HepG2 (cell line): Measurements from ENCODE around the gene MTR. TPM values are rescaled to one million over a fixed set of nuclear protein-coding genes. Genes with fewer than 3 reads are reported as not detected.

ENCODE experiments used
- ATAC-seq: fragments of 200-7000 bp; cut with Tn5 transposase; 3 replicates; pipeline ENCODE4 v1.9.1; 2020; ENCODE audit warnings: mild to moderate bottlenecking, moderate library complexity
- BruUV-seq: library from RNA; stranded (reverse); fragments of 400-500 nt; replicated peaks from 2 replicates; lab custom pipeline; 2021; lab: Mats Ljungman, UMichigan
- CTCF ChIA-PET: fragments of 300-600 bp; formaldehyde crosslinking; extraction: SDS; loops from one replicate; lab custom pipeline; 2021; ENCODE audit warnings: low total read pairs, inconsistent platforms, low intra/inter-chr PET ratio; lab: Yijun Ruan, JAX
- POLR2A ChIA-PET: fragments of 350-600 bp; sonication (Branson Sonifier 250); formaldehyde crosslinking; loops from one replicate; lab custom pipeline; 2020; ENCODE audit warnings: antibody characterized with exemption, inconsistent platforms; lab: Yijun Ruan, JAX
- DNase-seq: peaks from one replicate; pipeline ENCODE4 v3.0.0-alpha.2; 2015; ENCODE audit warnings: low spot score
- FAIRE-seq: peaks from 3 replicates; lab custom pipeline; 2011; peaks lifted over from hg19 to GRCh38; lab: Jason Lieb, UNC
- H2AFZ ChIP-seq: one replicate; pipeline ENCODE4 v1.6.1; 2011; ENCODE audit warnings: low read length, inconsistent platforms
- H3K27ac ChIP-seq: fragments of 300-600 bp; 3 replicates; pipeline ENCODE4 v1.8.0; 2011; ENCODE audit warnings: mixed run types, mild to moderate bottlenecking, mixed read lengths, low read length, inconsistent platforms; ENCODE audit not compliant: insufficient read depth; ENCODE audit errors: extremely low read length
- H3K27me3 ChIP-seq, 2 experiments: fragments of 200-600 bp in 1 of 2; 2 replicates in 1 of 2; 3 replicates in 1 of 2; pipeline versions ENCODE4 v1.6.0 to v1.8.0; 2011; ENCODE audit warnings: low read length in 2 of 2, mild to moderate bottlenecking in 2 of 2, moderate library complexity in 2 of 2, inconsistent platforms in 1 of 2; ENCODE audit not compliant: insufficient read depth in 2 of 2, control insufficient read depth in 1 of 2
- H3K36me3 ChIP-seq, 2 experiments: fragments of 200-600 bp in 1 of 2; replicated peaks in 1 of 2; 2 replicates in 1 of 2; 3 replicates in 1 of 2; pipeline versions ENCODE4 v1.5.1 to v1.8.0; 2011; ENCODE audit warnings: low read length in 2 of 2, inconsistent platforms in 1 of 2; ENCODE audit not compliant: insufficient read depth in 2 of 2, control insufficient read depth in 1 of 2
- H3K4me1 ChIP-seq: 2 replicates; pipeline ENCODE4 v1.5.1; 2012; ENCODE audit warnings: low read length, inconsistent platforms; ENCODE audit not compliant: insufficient read depth
- H3K4me2 ChIP-seq: 2 replicates; pipeline ENCODE4 v1.6.0; 2011; ENCODE audit warnings: low read depth, low read length, inconsistent platforms
- H3K4me3 ChIP-seq, 3 experiments: fragments of 200-600 bp in 1 of 3; sonication (generic), shearing (Covaris generic) in 1 of 3; replicated peaks in 1 of 3; 2 replicates each; pipeline ENCODE4 v1.5.1; 2011 to 2016; ENCODE audit warnings: low read length in 3 of 3, inconsistent platforms in 2 of 3, low read depth in 2 of 3, mild to moderate bottlenecking in 2 of 3, control low read depth in 1 of 3, mixed read lengths in 1 of 3; ENCODE audit not compliant: insufficient read depth in 1 of 3
- H3K79me2 ChIP-seq: one replicate; pipeline ENCODE4 v1.6.1; 2011; ENCODE audit warnings: low read length, inconsistent platforms; ENCODE audit not compliant: insufficient read depth
- H3K9ac ChIP-seq: 2 replicates; pipeline ENCODE4 v1.6.0; 2011; ENCODE audit warnings: mild to moderate bottlenecking, low read depth, low read length, inconsistent platforms; ENCODE audit not compliant: insufficient read depth
- H3K9me3 ChIP-seq: 2 replicates; pipeline ENCODE4 v1.5.1; 2012; ENCODE audit warnings: mild to moderate bottlenecking, low read length
- H4K20me1 ChIP-seq: 2 replicates; pipeline ENCODE4 v1.6.0; 2011; ENCODE audit warnings: inconsistent platforms, mild to moderate bottlenecking, low read length, moderate library complexity; ENCODE audit not compliant: insufficient read depth
- CENPBD1 ChIP-seq: sonication (generic); formaldehyde crosslinking; IDR thresholded peaks from 2 replicates; pipeline ENCODE4 v1.8.0; 2022; ENCODE audit warnings: missing genetic modification reagents, low read depth, mild to moderate bottlenecking, borderline replicate concordance
- CHD4 ChIP-seq: fragments of 200-600 bp; sonication (generic); IDR thresholded peaks from 2 replicates; pipeline ENCODE4 v1.7.0; 2017; ENCODE audit warnings: mild to moderate bottlenecking, low read length, borderline replicate concordance
- ELF4 ChIP-seq: sonication (generic); formaldehyde crosslinking; IDR thresholded peaks from 2 replicates; pipeline ENCODE4 v1.5.0; 2020; ENCODE audit warnings: missing genetic modification reagents, mild to moderate bottlenecking, moderate library complexity, borderline replicate concordance
- IRF9 ChIP-seq: sonication (generic); formaldehyde crosslinking; IDR thresholded peaks from 2 replicates; pipeline ENCODE4 v1.8.0; 2022; ENCODE audit warnings: missing genetic modification reagents, mild to moderate bottlenecking, borderline replicate concordance
- MIXL1 ChIP-seq: IDR thresholded peaks from 2 replicates; pipeline ENCODE4 v1.6.1; 2016
- NBN ChIP-seq: fragments of 450-650 bp; conservative IDR thresholded peaks from 2 replicates; pipeline ENCODE4 v1.6.1; 2017
- NCOA1 ChIP-seq: sonication (generic); formaldehyde crosslinking; IDR thresholded peaks from 2 replicates; pipeline ENCODE4 v1.9.0; 2021; ENCODE audit warnings: missing genetic modification reagents
- SIX1 ChIP-seq: sonication (generic); formaldehyde crosslinking; IDR thresholded peaks from 2 replicates; pipeline ENCODE4 v1.4.0; 2020; ENCODE audit warnings: missing genetic modification reagents, borderline replicate concordance
- SNAPC4 ChIP-seq: sonication (generic); formaldehyde crosslinking; IDR thresholded peaks from 2 replicates; pipeline ENCODE4 v1.4.0; 2020; ENCODE audit warnings: mild to moderate bottlenecking, missing genetic modification reagents
- SRF ChIP-seq: IDR thresholded peaks from 2 replicates; pipeline ENCODE4 v1.6.1; 2011; ENCODE audit warnings: mild to moderate bottlenecking, low read depth, low read length, moderate library complexity
- TBX2 ChIP-seq: sonication (generic); formaldehyde crosslinking; IDR thresholded peaks from 2 replicates; pipeline ENCODE4 v1.5.0; 2020; ENCODE audit warnings: missing genetic modification reagents, mild to moderate bottlenecking, borderline replicate concordance
- ZBTB38 ChIP-seq: sonication (generic); formaldehyde crosslinking; IDR thresholded peaks from 2 replicates; pipeline ENCODE4 v1.5.1; 2020; ENCODE audit warnings: mild to moderate bottlenecking, missing genetic modification reagents
- ZNF225 ChIP-seq: sonication (generic); formaldehyde crosslinking; IDR thresholded peaks from 2 replicates; pipeline ENCODE4 v1.4.0; 2020; ENCODE audit warnings: mild to moderate bottlenecking, missing genetic modification reagents
- ZNF788 ChIP-seq: sonication (generic); formaldehyde crosslinking; IDR thresholded peaks from 2 replicates; pipeline ENCODE4 v1.5.0; 2020; ENCODE audit warnings: mild to moderate bottlenecking, missing genetic modification reagents, borderline replicate concordance
- WGBS: methylation state at CpG from one replicate; pipeline ENCODE4 v1.1.6; 2017; ENCODE audit warnings: low lambda C conversion rate; 5-methylcytosine and 5-hydroxymethylcytosine counted together
- in situ Hi-C: cut with HindIII; loops from 2 replicates; pipeline ENCODE4 v1.10.0; 2017; ENCODE audit warnings: low pct_unique_long_range_greater_than_20kb; ENCODE audit not compliant: extremely low pct_ligation_motif_present
- intact Hi-C: fragments of 100-400 bp; cut with micrococcal nuclease; formaldehyde crosslinking; loops from one replicate; pipeline ENCODE4 v1.10.0; 2022; ENCODE audit not compliant: unreplicated experiment
- polyA plus RNA-seq, 8 experiments: library from polyadenylated mRNA; depleted of rRNA in 3 of 8; stranded (reverse) in 7 of 8; unstranded in 1 of 8; fragments of >200 nt; fragmentation: Illumina TruSeq in 4 of 8; extraction: Trizol in 4 of 8; gene quantifications; 2 replicates each; pipeline versions ENCODE4 v1.2.1 to v1.2.3, GENCODE V29; 2011 to 2016; ENCODE audit warnings: low read depth in 4 of 8, missing spikeins in 1 of 8, mixed read lengths in 1 of 8; ENCODE audit not compliant: insufficient read depth in 1 of 8
- total RNA-seq, 5 experiments: library from RNA; depleted of rRNA; stranded (reverse); fragments of >200 nt; fragmentation: Illumina TruSeq; extraction: Trizol; gene quantifications; 2 replicates each; pipeline ENCODE4 v1.2.3, GENCODE V29; 2016; ENCODE audit warnings: low read depth in 1 of 5

Gene MTR
- total and polyA plus RNA-seq, 2 of the 13 experiments (the other 11 are each of a cell fraction or from before 2014, with no cell fraction given), result 16.3 to 36.1 TPM

DNA sequence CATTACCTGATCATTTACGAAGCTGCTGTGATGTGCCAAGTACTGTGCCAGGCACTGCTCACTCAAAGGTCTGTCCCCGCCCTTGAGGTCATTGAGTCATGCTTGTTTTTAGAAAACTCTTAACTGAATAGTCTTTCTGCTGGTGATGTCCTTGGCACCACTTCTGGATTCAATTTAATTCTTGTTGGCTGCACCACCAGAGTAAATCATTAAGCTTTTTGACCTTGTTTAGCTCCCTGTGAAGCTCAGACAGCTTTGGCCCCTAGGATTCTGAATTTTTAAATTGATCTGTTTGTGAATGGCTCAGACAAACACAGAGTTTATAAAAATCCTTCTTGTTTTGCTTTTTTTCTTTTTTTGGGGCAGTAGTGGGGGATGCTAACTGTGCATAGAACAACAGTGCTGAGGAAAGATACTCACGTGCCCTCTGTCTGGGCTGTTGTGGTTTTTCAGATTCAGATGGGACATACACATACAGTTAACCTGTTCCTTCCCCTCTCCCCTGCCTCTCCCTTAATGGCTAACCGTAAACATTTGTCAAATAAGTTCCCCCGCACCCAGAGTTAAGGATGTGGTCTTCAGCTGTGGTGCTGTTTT lies 67.6 kb downstream of the MTR start (continued):
- TF ChIP-seq SNAPC4 (CRISPR knock-in tag) (peak; percentile 59), IRF9 (CRISPR knock-in tag) (no peak), ZNF788 (CRISPR knock-in tag) (peak; percentile 60; the same call in 1 of the 2 replicates)

DNA sequence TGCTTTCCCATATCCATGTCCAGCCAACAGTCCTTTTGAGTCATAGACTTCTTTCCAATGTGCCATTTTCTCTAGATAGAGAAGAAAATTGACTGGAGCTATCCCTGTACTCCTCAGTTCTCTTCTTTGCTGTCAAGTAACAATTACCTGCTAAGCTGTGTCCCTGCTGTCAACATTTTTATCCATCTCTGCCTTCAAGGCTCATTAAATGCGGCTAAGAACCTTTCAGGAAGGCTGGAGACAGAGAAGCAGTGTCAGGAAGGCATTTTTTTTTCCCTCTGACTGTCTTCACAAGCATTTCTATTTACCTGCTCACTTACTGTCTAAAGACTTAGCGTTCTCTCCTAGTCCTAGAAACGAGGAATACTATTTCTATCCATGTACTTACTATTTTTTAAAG lies 69.1 kb downstream of the MTR start:
- peaks cover 10 to 34% of the 10 kb centered on the region in 2 experiments for H3K36me3 ChIP-seq
- FAIRE-seq (no peak), DNase-seq (no peak), ATAC-seq (no peak)
- no peak overlapping the region for H2AFZ ChIP-seq
- H3K4me3 ChIP-seq, result no peak overlapping the region
- H3K27me3 ChIP-seq, result no peaks in the 10 kb centered on the region
- CTCF ChIA-PET, result no interaction called here
- 95% methylated on average over 3 of the region's 3 CpGs for WGBS
- H3K4me2 ChIP-seq, result no peak overlapping the region
- intact Hi-C loops, result loop anchor here (5.0 to 10.0 kb wide), 2 partner anchors 43 to 521 kb away; no protein-coding TSS in a partner anchor
- peaks cover 44% of the 10 kb centered on the region for H3K4me1 ChIP-seq
- H4K20me1 ChIP-seq, result no peaks in the 10 kb centered on the region
- POLR2A ChIA-PET, result interaction anchor here (3.6 kb wide), 1 partner anchor 20 kb away, joined by 75 read pairs; no protein-coding TSS in a partner anchor
- in situ Hi-C loops, result loop anchor here (10.0 to 25.0 kb wide), 2 partner anchors 252 to 759 kb away; partner anchors contain the start of gene HEATR1
- H3K9ac ChIP-seq, result no peak overlapping the region
- no peak overlapping the region for H3K27ac ChIP-seq
- no TSS peak for BruUV-seq
- no peaks in the 10 kb centered on the region for H3K9me3 ChIP-seq
- H3K79me2 ChIP-seq, result no peaks in the 10 kb centered on the region
- no peak for TF ChIP-seq SIX1 (CRISPR knock-in tag)
- TF ChIP-seq MIXL1 (CRISPR knock-in tag), result no peak
- TF ChIP-seq TBX2 (CRISPR knock-in tag), result no peak
- no peak for TF ChIP-seq CHD4
- TF ChIP-seq CENPBD1 (CRISPR knock-in tag), result no peak
- no peak for TF ChIP-seq ELF4
- no peak for TF ChIP-seq NBN
- no peak for TF ChIP-seq ZNF225 (CRISPR knock-in tag)
- no peak for TF ChIP-seq SRF
- no peak for TF ChIP-seq ZBTB38 (CRISPR knock-in tag)
- no peak for TF ChIP-seq NCOA1
